Fibroblast of villous mesenchyme (primary cell): Measurements from ENCODE around the gene KRT3. TPM values are rescaled to one million over a fixed set of nuclear protein-coding genes. Genes with fewer than 3 reads are reported as not detected.

Source experiments
- DNase-seq: peaks from one replicate; pipeline ENCODE4 v3.0.0-alpha.2; 2010; ENCODE audit warnings: low read depth
- H3K4me3 ChIP-seq: 2 replicates; pipeline ENCODE4 v1.5.1; 2011; ENCODE audit warnings: low read depth, mild to moderate bottlenecking, low read length
- total RNA-seq: library from RNA; depleted of rRNA; stranded (reverse); fragments of >200 nt; gene quantifications from 2 replicates; pipeline ENCODE4 v1.2.3, GENCODE V29; 2012
- TF ChIP-seq, protein P1 (sequence below): IDR thresholded peaks from 2 replicates; pipeline ENCODE4 v1.5.1; 2012; ENCODE audit warnings: low read depth, mild to moderate bottlenecking, low read length; ENCODE audit not compliant: insufficient read depth

The KRT3 gene
- not detected in 2 replicates for total RNA-seq

DNA sequence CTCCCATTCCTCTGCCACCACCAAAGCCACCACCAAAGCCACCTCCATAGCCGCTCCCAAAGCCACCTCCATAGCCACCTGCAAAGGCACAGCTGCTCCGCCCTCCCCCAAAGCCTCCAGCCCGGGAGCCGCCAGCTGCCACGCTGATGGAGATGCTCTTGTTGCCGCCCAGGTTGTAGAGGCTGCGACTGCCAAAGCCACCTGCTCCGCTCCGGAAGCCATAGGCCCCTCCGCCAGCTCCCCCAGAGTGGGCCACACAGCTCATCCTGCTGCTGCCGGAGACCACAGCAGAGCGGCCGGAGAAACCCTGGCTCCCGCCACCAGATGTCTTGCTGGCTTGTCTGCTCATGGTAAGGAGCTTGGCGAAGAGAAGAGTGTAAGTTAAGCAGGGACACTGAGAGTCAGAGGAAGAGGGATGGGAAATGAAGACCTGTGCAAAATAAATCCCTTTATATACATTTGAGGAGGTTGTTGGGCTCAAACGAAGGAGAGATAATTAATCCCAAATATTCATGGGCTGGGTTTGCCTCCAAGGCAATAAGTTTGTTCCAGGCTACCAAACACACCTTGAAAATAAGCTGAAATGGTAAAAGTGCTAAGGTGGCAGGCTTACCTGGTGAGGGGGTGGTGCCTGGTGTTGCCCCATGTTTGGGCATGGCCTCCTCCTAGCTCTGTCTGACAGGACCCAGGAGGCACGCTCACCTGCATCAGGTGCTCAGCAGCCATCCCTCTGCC is at the start of gene KRT3:
Gene KRT3 (minus strand): TSS at position 424 of the 735 bp plus-strand sequence. CDS start 75 bp downstream, at position 349.
- TF ChIP-seq, protein P1, sequence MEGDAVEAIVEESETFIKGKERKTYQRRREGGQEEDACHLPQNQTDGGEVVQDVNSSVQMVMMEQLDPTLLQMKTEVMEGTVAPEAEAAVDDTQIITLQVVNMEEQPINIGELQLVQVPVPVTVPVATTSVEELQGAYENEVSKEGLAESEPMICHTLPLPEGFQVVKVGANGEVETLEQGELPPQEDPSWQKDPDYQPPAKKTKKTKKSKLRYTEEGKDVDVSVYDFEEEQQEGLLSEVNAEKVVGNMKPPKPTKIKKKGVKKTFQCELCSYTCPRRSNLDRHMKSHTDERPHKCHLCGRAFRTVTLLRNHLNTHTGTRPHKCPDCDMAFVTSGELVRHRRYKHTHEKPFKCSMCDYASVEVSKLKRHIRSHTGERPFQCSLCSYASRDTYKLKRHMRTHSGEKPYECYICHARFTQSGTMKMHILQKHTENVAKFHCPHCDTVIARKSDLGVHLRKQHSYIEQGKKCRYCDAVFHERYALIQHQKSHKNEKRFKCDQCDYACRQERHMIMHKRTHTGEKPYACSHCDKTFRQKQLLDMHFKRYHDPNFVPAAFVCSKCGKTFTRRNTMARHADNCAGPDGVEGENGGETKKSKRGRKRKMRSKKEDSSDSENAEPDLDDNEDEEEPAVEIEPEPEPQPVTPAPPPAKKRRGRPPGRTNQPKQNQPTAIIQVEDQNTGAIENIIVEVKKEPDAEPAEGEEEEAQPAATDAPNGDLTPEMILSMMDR: no peak
- no peak for DNase-seq
- no peak within 1 kb of the TSS for H3K4me3 ChIP-seq

DNA sequence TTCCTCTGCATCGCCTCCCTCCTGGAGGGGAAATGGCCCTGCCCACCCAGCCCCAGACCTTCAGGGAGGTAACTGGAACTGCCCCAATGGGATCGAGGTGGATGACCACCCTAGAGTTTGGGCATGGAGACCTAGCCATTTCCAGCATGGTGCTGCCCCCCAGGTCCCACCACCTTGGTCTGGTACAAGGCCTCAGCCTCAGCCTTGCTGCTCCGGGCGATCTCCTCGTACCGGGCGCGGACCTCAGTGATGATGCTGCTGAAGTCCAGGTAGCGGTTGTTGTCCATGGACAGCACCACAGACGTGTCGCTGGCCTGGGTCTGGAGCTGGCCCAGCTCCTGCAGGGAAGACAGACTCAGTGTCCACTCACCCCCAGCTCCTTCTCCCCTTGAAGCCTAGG is 48.5 kb upstream of the KRT3 start:
- TF ChIP-seq, protein P1: no peak
- H3K4me3 ChIP-seq: no peak overlapping the region
- DNase-seq: no peak

DNA sequence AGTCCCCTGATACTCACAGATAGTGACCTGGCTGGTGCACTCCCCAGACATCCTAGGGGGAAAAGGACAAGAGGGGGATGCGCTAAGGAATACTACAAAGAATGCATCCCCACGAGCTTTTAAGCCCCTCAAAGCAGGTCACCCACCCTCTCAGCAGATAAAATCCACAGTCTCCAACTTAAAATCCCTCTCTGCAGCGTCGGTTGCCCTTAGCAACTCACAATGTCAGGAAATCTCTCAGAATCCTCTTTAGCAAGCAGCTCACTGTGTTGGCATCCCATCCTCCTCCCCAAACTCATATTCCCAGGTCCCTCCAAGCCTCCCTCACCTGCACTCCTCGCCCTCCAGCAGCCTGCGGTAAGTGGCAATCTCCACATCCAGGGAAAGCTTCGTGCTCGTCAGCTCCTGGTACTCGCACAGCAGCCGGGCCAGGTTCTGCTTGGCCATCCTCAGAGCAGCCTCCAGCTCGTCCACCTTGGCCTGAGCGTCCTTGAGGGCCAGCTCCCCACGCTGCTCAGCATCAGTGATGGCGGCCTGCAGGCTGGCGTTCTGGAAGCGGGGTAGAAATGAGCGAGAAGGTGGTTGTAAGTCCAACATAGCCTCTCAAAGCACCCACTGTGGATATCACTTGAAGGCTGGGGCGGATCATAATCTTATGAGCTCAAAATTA is 43.7 kb upstream of the KRT3 start:
- TF ChIP-seq, protein P1: no peak
- DNase-seq: no peak
- H3K4me3 ChIP-seq: no peak overlapping the region

DNA sequence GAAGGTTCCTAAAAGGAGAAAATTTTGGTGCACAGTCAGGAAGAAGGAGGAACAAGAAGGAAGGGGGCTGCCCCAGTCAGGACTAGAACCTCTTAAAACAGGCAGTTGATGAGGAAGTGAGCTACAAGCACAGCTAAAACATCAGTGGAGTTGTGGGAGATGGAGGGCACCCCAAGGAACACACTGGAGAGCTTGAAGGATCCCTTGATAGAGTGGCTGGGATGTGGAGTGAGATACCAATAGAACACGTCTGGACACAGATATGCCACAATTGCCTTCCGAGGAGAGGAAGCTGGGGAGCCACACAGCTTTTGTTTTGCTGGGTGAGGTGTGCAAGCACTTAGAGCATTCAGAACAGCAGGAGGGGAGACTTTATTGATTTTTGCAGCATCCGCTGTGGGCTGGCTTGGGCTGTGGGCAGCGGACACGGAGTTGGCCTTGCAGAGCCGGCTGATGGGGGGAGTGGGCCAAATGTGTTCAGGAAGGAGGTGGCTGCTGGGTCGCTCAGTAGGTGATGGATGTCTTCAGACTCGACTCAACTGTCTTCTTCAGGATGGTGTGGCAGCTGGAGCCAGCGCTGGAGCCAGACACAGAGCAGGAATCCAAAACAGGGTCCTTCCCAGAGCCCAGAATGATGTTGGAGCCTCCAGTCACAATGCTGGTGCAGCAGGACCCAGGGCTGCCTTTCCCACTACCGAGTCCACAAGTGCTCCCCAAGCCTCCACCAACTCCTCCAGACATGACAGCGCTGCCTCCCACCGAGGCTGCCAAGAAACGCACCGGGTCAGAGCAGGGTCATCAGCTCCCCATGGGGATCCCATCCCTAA is 42.9 kb upstream of the KRT3 start:
- no peak overlapping the region for H3K4me3 ChIP-seq
- TF ChIP-seq, protein P1: no peak
- DNase-seq: no peak

DNA sequence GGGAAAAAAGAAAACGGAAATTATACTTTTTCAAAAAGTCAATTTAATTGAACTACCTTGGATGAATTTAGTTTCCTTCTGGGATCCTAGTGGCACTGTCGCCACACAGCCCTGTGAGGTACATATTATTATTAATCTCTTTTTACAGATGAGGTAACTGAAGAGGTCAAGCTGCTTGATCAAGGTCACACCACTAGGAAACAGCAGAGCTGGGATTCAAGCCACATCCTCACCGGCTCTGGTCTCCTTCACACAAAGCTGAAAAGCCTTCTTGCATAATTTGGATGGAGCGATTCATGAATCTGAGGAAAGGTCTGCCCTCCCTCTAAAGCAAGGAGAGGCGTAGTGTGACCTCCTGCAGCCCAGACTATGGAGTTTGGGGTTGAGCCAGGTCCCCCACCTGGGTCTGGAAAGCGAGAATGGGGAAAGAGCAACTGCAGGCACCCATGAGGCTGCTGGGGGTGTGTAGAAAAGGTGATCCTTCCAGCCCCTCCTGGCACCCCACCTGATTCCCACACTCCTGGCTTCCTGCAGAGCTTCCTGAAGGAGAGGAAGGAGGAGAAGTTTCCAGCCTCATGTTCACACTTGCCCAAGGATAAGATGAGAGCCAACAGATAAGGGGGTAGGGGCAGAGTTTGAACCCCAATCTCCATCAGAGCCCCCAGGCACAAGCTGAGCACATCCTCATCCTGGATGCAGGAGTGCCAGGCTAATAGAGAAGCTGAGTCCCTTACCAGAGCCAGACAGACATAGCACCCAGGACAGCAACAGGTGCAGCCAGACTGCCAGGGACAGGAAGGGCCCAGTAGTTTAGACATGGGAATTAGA is 42.1 kb upstream of the KRT3 start:
- H3K4me3 ChIP-seq: no peak overlapping the region
- TF ChIP-seq, protein P1: no peak
- DNase-seq: peak; percentile 30

- TF ChIP-seq, protein P1: no peak
- H3K4me3 ChIP-seq: no peak overlapping the region
These were observed 41.5 kb upstream of the KRT3 start for GRCh38 chr12:52837413-52837741.

More at GRCh38 chr12:52837413-52837741, 41.5 kb upstream of the KRT3 start:
- DNase-seq: peak; percentile 82
